Thymus (tissue), 14 donors: Measurements from ENCODE around the gene TMEM184A. TPM values are rescaled to one million over a fixed set of nuclear protein-coding genes. Genes with fewer than 3 reads are reported as not detected.

Experiments used
- DNase-seq, 9 donors: peaks; one replicate each; pipeline ENCODE4 v3.0.0-alpha.2; 2013; ENCODE audit warnings: low spot score in 9 of 9, low read depth in 6 of 9, missing footprints in 1 of 9
- H3K27ac ChIP-seq, 2 donors: one replicate each; pipeline ENCODE4 v1.5.1; 2013; ENCODE audit warnings: control low read depth in 1 of 2, low read depth in 1 of 2, low read length in 1 of 2, mild to moderate bottlenecking in 1 of 2, moderate library complexity in 1 of 2
- H3K27me3 ChIP-seq, 2 donors: one replicate each; pipeline ENCODE4 v1.5.1; 2013; ENCODE audit warnings: low read length in 1 of 2; ENCODE audit not compliant: control insufficient read depth in 2 of 2, insufficient read depth in 1 of 2
- H3K36me3 ChIP-seq, 2 donors: one replicate each; pipeline ENCODE4 v1.5.1; 2013; ENCODE audit warnings: low read length in 1 of 2, mild to moderate bottlenecking in 1 of 2, moderate library complexity in 1 of 2; ENCODE audit not compliant: control insufficient read depth in 2 of 2, insufficient read depth in 2 of 2
- H3K4me1 ChIP-seq, 2 donors: one replicate each; pipeline ENCODE4 v1.5.1; 2013; ENCODE audit warnings: low read length in 2 of 2; ENCODE audit not compliant: control insufficient read depth in 2 of 2, insufficient read depth in 2 of 2
- H3K4me3 ChIP-seq, 2 donors: one replicate each; pipeline ENCODE4 v1.5.1; 2013; ENCODE audit warnings: low read length in 2 of 2, control low read depth in 1 of 2, mild to moderate bottlenecking in 1 of 2
- H3K9me3 ChIP-seq, 2 donors: one replicate each; pipeline ENCODE4 v1.5.1; 2013; ENCODE audit warnings: low read length in 1 of 2, mild to moderate bottlenecking in 1 of 2; ENCODE audit not compliant: control insufficient read depth in 2 of 2, insufficient read depth in 1 of 2
- WGBS: extraction: QIAGEN DNeasy Blood & Tissue Kit; methylation state at CpG from one replicate; pipeline ENCODE4 v1.1.7; 2013; 5-methylcytosine and 5-hydroxymethylcytosine counted together
- long read RNA-seq, 10 donors: transcript quantifications; one replicate each; lab custom pipeline, GENCODE V29; 2026
- polyA plus RNA-seq: library from polyadenylated mRNA; stranded (reverse); fragments of 200-250 nt; gene quantifications from one replicate; pipeline ENCODE4 v1.2.3, GENCODE V29; 2013
- total RNA-seq: library from RNA; stranded (reverse); fragments of 120-200 nt; gene quantifications from one replicate; pipeline ENCODE4 v1.2.4, GENCODE V29; 2013
- donor health status: healthy.

Gene TMEM184A
- 0.47 TPM for total RNA-seq
- 5.6 TPM for polyA plus RNA-seq
- long read RNA-seq, donor 1: 0 reads
- long read RNA-seq, donor 2: 0 reads
- long read RNA-seq, donor 3: 0 reads
- long read RNA-seq, donor 4: 0 reads
- long read RNA-seq, donor 5, full-length matches to known transcripts: 1 of 1 reads
- long read RNA-seq, donor 5, partial matches to known transcripts: 0 of 1 reads
- long read RNA-seq, donor 5, other reads (novel, unspliced or antisense): 0 of 1 reads
- long read RNA-seq, donor 6: 0 reads
- long read RNA-seq, donor 7: 0 reads
- long read RNA-seq, donor 8: 0 reads
- long read RNA-seq, donor 9: 0 reads
- long read RNA-seq, donor 10: 0 reads

- Histone ChIP-seq H3K27me3 (no peaks in the 10 kb centered on the region), H3K4me3 (peak within 1 kb of the TSS in 1 of 2 donors; percentile 10), H3K4me1 (peaks cover 13 to 34% of the 10 kb centered on the region in 2 donors), H3K36me3 (no peaks in the 10 kb centered on the region), H3K27ac (peak within 1 kb of the TSS in 1 of 2 donors; percentile 39), H3K9me3 (peaks cover 0 to 4% of the 10 kb centered on the region in 2 donors)
- WGBS: 48% methylated on average over 23 of the region's 23 CpGs
- DNase-seq: peak in 8 of 9 donors; percentile 50 to 79 (median 60)
Measured at GRCh38 chr7:1555813-1556543, at the start of gene TMEM184A. Gene TMEM184A (minus strand): TSS chr7:1556205. CDS start chr7:1555484, 721 bp downstream.

GRCh38 chr7:1604383-1604782, 48.4 kb upstream of the TMEM184A start:
- Histone ChIP-seq H3K4me3 (no peak overlapping the region), H3K36me3 (no peaks in the 10 kb centered on the region), H3K9me3 (no peaks in the 10 kb centered on the region), H3K27ac (no peak overlapping the region), H3K27me3 (peaks cover 0 to 4% of the 10 kb centered on the region in 2 donors), H3K4me1 (peaks cover 0 to 19% of the 10 kb centered on the region in 2 donors)
- 91% methylated on average over 2 of the region's 2 CpGs for WGBS
- DNase-seq: no peak

GRCh38 chr7:1603346-1604225, 47.6 kb upstream of the TMEM184A start:
- peaks cover 0 to 4% of the 10 kb centered on the region in 2 donors for H3K27me3 ChIP-seq

GRCh38 chr7:1602386-1602785, 46.4 kb upstream of the TMEM184A start:
- H3K4me3 ChIP-seq: no peak overlapping the region
- H3K27ac ChIP-seq: no peak overlapping the region
- WGBS: 97% methylated on average over 15 of the region's 15 CpGs
- H3K9me3 ChIP-seq: peaks cover 0 to 13% of the 10 kb centered on the region in 2 donors
- H3K27me3 ChIP-seq: peaks cover 0 to 4% of the 10 kb centered on the region in 2 donors
- H3K36me3 ChIP-seq: no peaks in the 10 kb centered on the region
- no peak for DNase-seq
- peaks cover 0 to 11% of the 10 kb centered on the region in 2 donors for H3K4me1 ChIP-seq

More at GRCh38 chr7:1603346-1604225, 47.6 kb upstream of the TMEM184A start:
- H3K4me1 ChIP-seq: peaks cover 0 to 19% of the 10 kb centered on the region in 2 donors
- peaks cover 0 to 5% of the 10 kb centered on the region in 2 donors for H3K9me3 ChIP-seq
- no peak overlapping the region for H3K27ac ChIP-seq
- H3K36me3 ChIP-seq: no peaks in the 10 kb centered on the region
- no peak overlapping the region for H3K4me3 ChIP-seq
- no peak for DNase-seq
- 95% methylated on average over 41 of the region's 41 CpGs for WGBS

- WGBS: 97% methylated on average over 24 of the region's 24 CpGs
- H3K27me3 ChIP-seq: peaks cover 0 to 4% of the 10 kb centered on the region in 2 donors
- no peak for DNase-seq
Measured at GRCh38 chr7:1601956-1602355, 46.0 kb upstream of the TMEM184A start.

GRCh38 chr7:1599640-1600395, 43.8 kb upstream of the TMEM184A start:
- WGBS: 94% methylated on average over 29 of the region's 29 CpGs
- DNase-seq: no peak
- H3K4me1 ChIP-seq: no peaks in the 10 kb centered on the region
- H3K4me3 ChIP-seq: no peak overlapping the region
- H3K9me3 ChIP-seq: peaks cover 0 to 13% of the 10 kb centered on the region in 2 donors
- H3K36me3 ChIP-seq: no peaks in the 10 kb centered on the region
- H3K27ac ChIP-seq: no peak overlapping the region
- H3K27me3 ChIP-seq: no peaks in the 10 kb centered on the region

More at GRCh38 chr7:1601956-1602355, 46.0 kb upstream of the TMEM184A start:
- Histone ChIP-seq H3K4me1 (peaks cover 0 to 8% of the 10 kb centered on the region in 2 donors), H3K9me3 (peaks cover 0 to 13% of the 10 kb centered on the region in 2 donors), H3K36me3 (no peaks in the 10 kb centered on the region), H3K27ac (no peak overlapping the region), H3K4me3 (no peak overlapping the region)

GRCh38 chr7:1598961-1599639, 43.1 kb upstream of the TMEM184A start:
- 96% methylated on average over 12 of the region's 12 CpGs for WGBS
- H3K27me3 ChIP-seq: no peaks in the 10 kb centered on the region

GRCh38 chr7:1598286-1598685, 42.3 kb upstream of the TMEM184A start:
- DNase-seq: no peak
- peaks cover 0 to 5% of the 10 kb centered on the region in 2 donors for H3K4me1 ChIP-seq
- 97% methylated on average over 7 of the region's 7 CpGs for WGBS
- no peak overlapping the region for H3K27ac ChIP-seq
- no peaks in the 10 kb centered on the region for H3K36me3 ChIP-seq
- H3K9me3 ChIP-seq: peaks cover 0 to 13% of the 10 kb centered on the region in 2 donors
- H3K4me3 ChIP-seq: no peak overlapping the region
- peaks cover 0 to 2% of the 10 kb centered on the region in 2 donors for H3K27me3 ChIP-seq

More at GRCh38 chr7:1598961-1599639, 43.1 kb upstream of the TMEM184A start:
- Histone ChIP-seq H3K27ac (no peak overlapping the region), H3K4me3 (no peak overlapping the region), H3K9me3 (peaks cover 0 to 13% of the 10 kb centered on the region in 2 donors), H3K4me1 (no peaks in the 10 kb centered on the region), H3K36me3 (no peaks in the 10 kb centered on the region)
- no peak for DNase-seq
